Retinal pigment epithelial cell (primary cell): ENCODE measurements around the gene TTLL1.

ENCODE experiments used
- DNase-seq: peaks from one replicate; pipeline ENCODE4 v3.0.0-alpha.2; 2010; ENCODE audit warnings: low read depth
- H3K4me3 ChIP-seq: 2 replicates; pipeline ENCODE4 v1.5.1; 2011; ENCODE audit warnings: mild to moderate bottlenecking, low read length, control low read depth, moderate library complexity
- CTCF ChIP-seq: conservative IDR thresholded peaks from 2 replicates; pipeline ENCODE4 v1.5.1; 2011; ENCODE audit warnings: low read depth, low read length, control low read depth, inconsistent platforms

Gene TTLL1

GRCh38 chr22:43007519-43008102 is 81.6 kb downstream of the TTLL1 start:
- DNase-seq, result no peak
- no peak for TF ChIP-seq CTCF
- no peak overlapping the region for H3K4me3 ChIP-seq

GRCh38 chr22:43006753-43007152 is 82.4 kb downstream of the TTLL1 start:
- H3K4me3 ChIP-seq, result no peak overlapping the region
- TF ChIP-seq CTCF, result no peak
- DNase-seq, result no peak

- no peak for DNase-seq
- H3K4me3 ChIP-seq, result no peak overlapping the region
- no peak for TF ChIP-seq CTCF
Measured at GRCh38 chr22:43006016-43006505, 83.1 kb downstream of the TTLL1 start.

GRCh38 chr22:43005106-43005505 is 84.1 kb downstream of the TTLL1 start:
- no peak overlapping the region for H3K4me3 ChIP-seq
- DNase-seq, result no peak
- TF ChIP-seq CTCF, result no peak

- no peak overlapping the region for H3K4me3 ChIP-seq
- no peak for DNase-seq
- no peak for TF ChIP-seq CTCF
Measured at GRCh38 chr22:43004362-43005035, 84.7 kb downstream of the TTLL1 start.

- no peak overlapping the region for H3K4me3 ChIP-seq
- TF ChIP-seq CTCF, result no peak
- DNase-seq, result no peak
Measured at GRCh38 chr22:43002202-43002586, 87.0 kb downstream of the TTLL1 start.
